Lower leg skin (tissue), 3 donors: ENCODE results near the gene CCT6A.

Source experiments
- POLR2A ChIP-seq, 2 donors: fragments of 450-650 bp; IDR thresholded peaks; one replicate each; pipeline ENCODE4 v1.6.1; 2016 to 2017; ENCODE audit warnings: antibody characterized with exemption in 2 of 2, mild to moderate bottlenecking in 1 of 2, moderate library complexity in 1 of 2
- TF ChIP-seq, protein P1 (sequence below), 3 donors: fragments of 450-650 bp; IDR thresholded peaks; one replicate each; pipeline ENCODE4 v1.5.1; 2016; ENCODE audit warnings: antibody characterized with exemption in 3 of 3, mild to moderate bottlenecking in 3 of 3, moderate library complexity in 2 of 3

DNA sequence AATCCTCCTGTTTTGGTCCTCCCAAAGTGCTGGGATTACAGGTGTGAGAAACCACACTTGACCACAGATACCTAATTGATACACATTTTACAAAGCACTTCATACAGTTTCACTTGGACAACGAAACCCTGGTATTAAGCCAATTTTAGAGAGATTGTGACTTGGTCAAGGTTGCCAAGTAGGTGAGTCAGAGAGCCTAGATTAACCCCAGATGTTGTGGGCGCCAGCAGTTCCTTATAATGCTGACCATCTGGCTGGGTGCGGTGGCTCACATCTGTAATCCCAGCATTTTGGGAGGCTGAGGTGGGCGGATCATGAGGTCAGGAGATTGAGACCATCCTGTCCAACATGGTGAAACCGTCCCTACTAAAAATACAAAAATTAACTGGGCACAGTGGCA is 46.1 kb downstream of the CCT6A start:
- TF ChIP-seq, protein P1, sequence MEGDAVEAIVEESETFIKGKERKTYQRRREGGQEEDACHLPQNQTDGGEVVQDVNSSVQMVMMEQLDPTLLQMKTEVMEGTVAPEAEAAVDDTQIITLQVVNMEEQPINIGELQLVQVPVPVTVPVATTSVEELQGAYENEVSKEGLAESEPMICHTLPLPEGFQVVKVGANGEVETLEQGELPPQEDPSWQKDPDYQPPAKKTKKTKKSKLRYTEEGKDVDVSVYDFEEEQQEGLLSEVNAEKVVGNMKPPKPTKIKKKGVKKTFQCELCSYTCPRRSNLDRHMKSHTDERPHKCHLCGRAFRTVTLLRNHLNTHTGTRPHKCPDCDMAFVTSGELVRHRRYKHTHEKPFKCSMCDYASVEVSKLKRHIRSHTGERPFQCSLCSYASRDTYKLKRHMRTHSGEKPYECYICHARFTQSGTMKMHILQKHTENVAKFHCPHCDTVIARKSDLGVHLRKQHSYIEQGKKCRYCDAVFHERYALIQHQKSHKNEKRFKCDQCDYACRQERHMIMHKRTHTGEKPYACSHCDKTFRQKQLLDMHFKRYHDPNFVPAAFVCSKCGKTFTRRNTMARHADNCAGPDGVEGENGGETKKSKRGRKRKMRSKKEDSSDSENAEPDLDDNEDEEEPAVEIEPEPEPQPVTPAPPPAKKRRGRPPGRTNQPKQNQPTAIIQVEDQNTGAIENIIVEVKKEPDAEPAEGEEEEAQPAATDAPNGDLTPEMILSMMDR (IDR thresholded peaks at IDR 0.05), result no peak
- no peak for TF ChIP-seq POLR2A (IDR thresholded peaks at IDR 0.05)
